Measurements from ENCODE around the gene FOXA3. TPM values are rescaled to one million over a fixed set of nuclear protein-coding genes. Genes with fewer than 3 reads are reported as not detected.

Gene FOXA3
- total RNA-seq, 1 experiment from 2014 or later: 5.8 TPM

DNA sequence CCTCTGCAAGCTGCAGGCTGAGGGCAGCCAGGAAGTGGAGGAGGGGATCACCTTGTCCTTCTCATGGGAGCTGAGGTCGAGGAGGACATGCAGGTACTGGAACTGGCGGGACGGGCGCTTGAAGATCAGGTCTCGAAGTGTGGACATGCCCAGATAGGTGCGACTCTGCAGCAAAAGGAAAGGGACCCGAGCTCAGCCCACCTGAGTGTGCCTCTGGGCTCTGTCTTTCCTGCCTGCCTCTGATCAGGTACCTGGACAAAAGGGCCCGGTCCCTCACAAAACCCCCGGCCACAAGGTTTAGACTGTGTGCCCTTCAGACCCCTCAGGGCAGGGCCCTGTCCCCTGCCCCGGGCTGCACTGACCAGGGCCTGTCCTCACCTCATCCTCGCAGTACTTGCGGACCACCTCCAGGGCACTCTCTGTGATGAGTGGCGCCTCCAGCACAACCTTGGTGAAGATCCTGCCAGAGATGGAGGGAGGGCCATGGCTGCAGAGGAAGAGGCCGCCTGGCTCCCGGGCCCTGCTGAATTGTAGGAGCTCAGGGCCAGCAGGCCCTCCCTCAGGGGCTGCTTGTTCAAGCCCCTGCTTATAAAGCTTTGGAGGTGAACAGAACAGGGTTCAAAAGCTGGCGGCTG, 36.5 kb upstream of the FOXA3 start:
- H3K27me3 ChIP-seq (ENCODE audit: insufficient read depth, low read length): no peaks in the 10 kb centered on the region
- ATAC-seq (peak; percentile 31; the same call in 1 of the 2 replicates), DNase-seq (ENCODE audit: low read depth, low spot score) (no peak)
- intact Hi-C loops (cut with micrococcal nuclease): no loop called here
- no peaks in the 10 kb centered on the region for H3K9me2 ChIP-seq (ENCODE audit: insufficient read depth)
- TF ChIP-seq FOSL1 (IDR thresholded peaks at IDR 0.05; ENCODE audit: low read depth) (no peak), POLR2A (IDR thresholded peaks at IDR 0.05; ENCODE audit: borderline replicate concordance, extremely low read depth, insufficient read depth, insufficient read length) (no peak), POLR2AphosphoS5 (IDR thresholded peaks at IDR 0.05; ENCODE audit: low read depth, low read length) (0 out of 2 replicates have a peak, but pooled peaks have one; percentile 26), EZH2phosphoT487 (IDR thresholded peaks at IDR 0.05; ENCODE audit: borderline replicate concordance) (no peak), ELF1 (IDR thresholded peaks at IDR 0.05; ENCODE audit: borderline replicate concordance, low read depth) (no peak), YY1 (IDR thresholded peaks at IDR 0.05; ENCODE audit: extremely low read depth, insufficient replicate concordance, low read depth, low read length) (no peak), TCF7L2 (IDR thresholded peaks at IDR 0.05; ENCODE audit: borderline replicate concordance, extremely low read depth, insufficient read depth, insufficient read length) (no peak), SP1 (IDR thresholded peaks at IDR 0.05; ENCODE audit: low read depth) (no peak)
- no peak overlapping the region for H3K9ac ChIP-seq (ENCODE audit: low read length)
- no peak overlapping the region for H3K27ac ChIP-seq (ENCODE audit: low read depth, low read length)
- RAD21 ChIA-PET (ENCODE audit: low non-redundant PET in 1 of 2, low total read pairs in 2 of 2, uncharacterized antibody in 2 of 2, unreplicated experiment in 2 of 2): no interaction called here
- CTCF ChIA-PET: interaction anchor here (3.3 kb wide), 1 partner anchor 10 kb away, joined by 17 read pairs; no protein-coding TSS in a partner anchor
- no TSS peak for BruUV-seq (replicated peaks)
- POLR2A ChIA-PET: no interaction called here
- no peak overlapping the region for H3K4me2 ChIP-seq (ENCODE audit: low read length)
- H3K36me3 ChIP-seq (ENCODE audit: control insufficient read depth in 1 of 2, insufficient read depth in 2 of 2, low read length in 2 of 2): peaks cover 42 to 62% of the 10 kb centered on the region in 2 experiments
- H3K4me1 ChIP-seq (ENCODE audit: control insufficient read depth in 1 of 2, insufficient read depth in 2 of 2, low read length in 2 of 2): no peaks in the 10 kb centered on the region
- no peak overlapping the region for H3K4me3 ChIP-seq (replicated peaks in 1 of 2; ENCODE audit: low read depth in 1 of 2, low read length in 2 of 2)
- H3K9me3 ChIP-seq (ENCODE audit: control insufficient read depth in 1 of 2, insufficient read depth in 1 of 2, low read depth in 1 of 2, low read length in 2 of 2): no peaks in the 10 kb centered on the region
- no peaks in the 10 kb centered on the region for H3K79me2 ChIP-seq (ENCODE audit: insufficient read depth, low read length)
- H4K20me1 ChIP-seq (ENCODE audit: insufficient read depth): no peaks in the 10 kb centered on the region
- H2AFZ ChIP-seq (ENCODE audit: low read depth, low read length, poor library complexity, severe bottlenecking): no peak overlapping the region

GRCh38 chr19:45828523-45828922, 35.6 kb upstream of the FOXA3 start:
- no peaks in the 10 kb centered on the region for H3K9me2 ChIP-seq (ENCODE audit: insufficient read depth)
- H3K27me3 ChIP-seq (ENCODE audit: insufficient read depth, low read length): no peaks in the 10 kb centered on the region
- no peak overlapping the region for H2AFZ ChIP-seq (ENCODE audit: low read depth, low read length, poor library complexity, severe bottlenecking)
- intact Hi-C loops (cut with micrococcal nuclease): no loop called here
- no peak overlapping the region for H3K4me2 ChIP-seq (ENCODE audit: low read length)
- no peaks in the 10 kb centered on the region for H4K20me1 ChIP-seq (ENCODE audit: insufficient read depth)
- H3K4me1 ChIP-seq (ENCODE audit: control insufficient read depth in 1 of 2, insufficient read depth in 2 of 2, low read length in 2 of 2): no peaks in the 10 kb centered on the region
- H3K9ac ChIP-seq (ENCODE audit: low read length): no peak overlapping the region
- TF ChIP-seq SRF (IDR thresholded peaks at IDR 0.05; ENCODE audit: low read depth): no peak
- TF ChIP-seq YY1 (IDR thresholded peaks at IDR 0.05; ENCODE audit: extremely low read depth, insufficient replicate concordance, low read depth, low read length): no peak
- TF ChIP-seq, protein P1, sequence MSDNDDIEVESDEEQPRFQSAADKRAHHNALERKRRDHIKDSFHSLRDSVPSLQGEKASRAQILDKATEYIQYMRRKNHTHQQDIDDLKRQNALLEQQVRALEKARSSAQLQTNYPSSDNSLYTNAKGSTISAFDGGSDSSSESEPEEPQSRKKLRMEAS (IDR thresholded peaks at IDR 0.05): no peak
- no peak for TF ChIP-seq JUND (IDR thresholded peaks at IDR 0.05)
- no peak for TF ChIP-seq EZH2 (IDR thresholded peaks at IDR 0.05)
- no peak for TF ChIP-seq CEBPB (IDR thresholded peaks at IDR 0.05; ENCODE audit: low read depth)
- H3K79me2 ChIP-seq (ENCODE audit: insufficient read depth, low read length): no peaks in the 10 kb centered on the region
- no peak overlapping the region for H3K27ac ChIP-seq (ENCODE audit: low read depth, low read length)
- ATAC-seq: no peak
- H3K9me3 ChIP-seq (ENCODE audit: control insufficient read depth in 1 of 2, insufficient read depth in 1 of 2, low read depth in 1 of 2, low read length in 2 of 2): no peaks in the 10 kb centered on the region
- peaks cover 43 to 60% of the 10 kb centered on the region in 2 experiments for H3K36me3 ChIP-seq (ENCODE audit: control insufficient read depth in 1 of 2, insufficient read depth in 2 of 2, low read length in 2 of 2)
- DNase-seq (ENCODE audit: low read depth, low spot score): no peak
- POLR2A ChIA-PET: no interaction called here
- CTCF ChIA-PET: interaction anchor here (3.3 kb wide), 1 partner anchor 11 kb away, joined by 17 read pairs; no protein-coding TSS in a partner anchor
- RAD21 ChIA-PET (ENCODE audit: low non-redundant PET in 1 of 2, low total read pairs in 2 of 2, uncharacterized antibody in 2 of 2, unreplicated experiment in 2 of 2): no interaction called here
- no peak overlapping the region for H3K4me3 ChIP-seq (replicated peaks in 1 of 2; ENCODE audit: low read depth in 1 of 2, low read length in 2 of 2)
- no TSS peak for BruUV-seq (replicated peaks)
